ENCODE measurements around the gene TBCA.
"Not testable (repeated sequence)": the region's sequence is repeated elsewhere in the genome, so short reads cannot be mapped to it uniquely, and the experiment has no call there.

Gene TBCA

DNA sequence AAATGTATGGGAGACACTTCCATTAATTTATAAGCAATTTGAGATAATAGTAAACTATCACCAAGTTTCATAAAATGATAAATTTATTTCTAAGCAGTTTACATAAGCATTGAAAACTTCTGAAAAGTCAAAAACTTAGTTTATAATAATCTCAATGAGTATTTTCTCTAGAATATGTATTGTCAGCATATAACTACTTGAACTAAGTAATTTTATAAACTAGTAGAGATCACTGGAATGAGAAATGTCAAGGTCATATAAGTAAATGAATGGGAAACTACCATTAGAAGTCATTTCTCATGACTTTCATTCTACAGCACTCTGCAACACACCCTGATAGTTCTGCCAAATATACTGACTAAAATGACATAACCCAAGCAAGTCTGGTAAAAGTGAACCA is 3.4 kb downstream of the TBCA start:
- DNase-seq (ENCODE audit: low spot score) = no peak

DNA sequence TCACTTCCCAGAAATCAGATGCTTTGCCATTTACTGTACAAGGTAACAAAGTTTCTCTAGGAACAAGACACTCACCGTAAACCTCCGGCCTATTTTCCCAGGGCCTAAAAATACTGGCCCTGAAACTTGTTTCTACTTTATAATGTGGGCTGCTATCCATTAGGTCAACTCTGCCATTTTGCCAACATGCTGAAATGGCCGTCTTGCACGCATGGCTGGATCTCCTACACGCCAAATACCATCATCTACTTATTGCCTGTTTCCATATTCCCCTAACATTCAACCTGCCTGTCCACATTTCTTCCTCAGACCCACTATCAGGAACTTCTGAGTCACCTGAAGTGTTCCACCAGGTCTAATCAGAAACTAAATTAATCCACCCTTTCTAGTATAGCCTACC is 4.7 kb downstream of the TBCA start:
- DNase-seq (ENCODE audit: low spot score) = no peak

DNA sequence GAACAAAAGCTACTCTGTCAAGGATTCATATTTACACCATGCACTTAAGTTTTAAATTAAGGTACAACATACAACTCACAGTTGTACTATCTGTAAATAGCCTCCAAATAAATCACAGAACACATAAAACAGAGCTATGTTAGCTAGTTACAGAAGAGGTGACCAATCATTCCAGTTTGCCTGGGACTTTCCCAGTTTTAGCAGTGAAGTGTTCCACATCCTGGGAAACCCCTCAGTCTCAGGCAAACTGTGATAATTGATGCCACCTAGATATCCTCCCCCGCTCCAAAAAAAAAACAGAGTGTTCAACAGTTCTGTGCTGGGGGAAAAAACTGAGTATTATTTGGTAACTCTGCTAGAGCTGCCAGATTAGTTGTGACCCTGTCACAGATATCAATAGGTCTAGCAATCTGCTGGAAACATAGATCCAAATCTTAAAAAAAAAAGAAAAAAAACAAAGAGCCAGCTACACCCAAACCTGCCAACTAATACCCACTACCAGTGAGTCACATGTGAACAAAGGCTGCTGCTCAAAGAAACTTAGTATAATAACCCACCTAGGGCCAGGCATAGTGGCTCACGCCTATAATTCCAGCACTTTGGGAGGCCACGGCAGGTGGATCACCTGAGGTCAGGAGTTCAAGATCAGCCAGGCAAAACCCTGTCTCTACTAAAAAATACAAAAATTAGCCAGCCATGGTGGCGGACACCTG is 5.7 kb downstream of the TBCA start:
- no peak for DNase-seq (ENCODE audit: low spot score)

DNA sequence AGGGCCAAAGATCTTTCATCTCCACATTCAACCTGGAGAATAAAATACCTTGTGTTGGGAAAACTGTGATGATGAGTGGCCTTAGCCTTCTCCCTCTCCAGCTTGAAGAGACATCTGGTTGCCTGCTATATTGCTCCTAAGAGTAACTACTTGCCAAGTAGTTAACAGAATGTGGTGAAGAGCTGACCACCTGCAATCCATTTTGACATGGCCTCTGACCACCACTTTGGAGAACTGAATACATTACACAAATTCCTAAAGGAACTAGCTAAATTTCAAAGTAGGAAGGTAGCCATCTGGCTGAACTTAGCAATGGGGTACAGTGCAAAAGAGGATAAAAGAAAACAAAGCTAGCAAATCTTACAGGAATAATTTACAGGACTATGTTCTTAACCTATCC is 7.2 kb downstream of the TBCA start:
- DNase-seq (ENCODE audit: low spot score) = no peak

DNA sequence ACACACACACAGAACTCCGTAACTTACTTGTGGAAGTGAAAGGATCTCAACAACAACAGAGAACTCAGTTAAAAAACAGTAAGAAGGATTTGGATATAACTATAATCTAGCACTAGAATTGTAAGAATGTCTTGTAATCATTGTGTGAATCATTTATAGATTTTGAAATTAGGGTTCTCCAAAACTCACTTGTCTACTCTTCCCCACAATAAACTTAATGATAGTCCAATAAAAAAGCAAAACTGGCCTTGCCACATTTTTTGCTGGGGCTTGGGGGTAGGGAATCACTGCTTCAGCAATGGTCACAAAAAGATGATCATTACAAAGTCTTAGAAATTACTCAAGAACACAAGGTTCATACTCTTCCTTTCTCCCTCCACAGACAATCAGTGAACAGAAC is 8.8 kb downstream of the TBCA start:
- DNase-seq (ENCODE audit: low spot score) = no peak

DNA sequence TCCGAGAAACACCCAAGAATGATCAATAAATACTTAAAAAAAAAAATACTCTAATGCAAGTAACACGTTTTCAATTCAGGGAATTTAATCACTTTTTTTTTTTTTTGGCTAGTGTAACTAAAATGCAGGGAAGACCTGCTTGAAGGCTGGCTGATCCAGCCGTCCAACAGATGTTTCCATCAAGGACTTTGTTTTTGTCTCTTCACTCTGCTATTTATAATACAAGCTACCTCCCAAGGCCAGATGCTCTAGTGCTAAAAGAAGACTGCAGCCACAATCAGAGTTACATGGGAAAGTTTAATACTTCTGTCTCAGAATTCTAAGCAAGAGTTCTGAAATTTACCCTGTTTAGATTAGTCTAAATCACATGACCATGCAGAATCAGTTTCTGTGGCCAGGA is 14.5 kb downstream of the TBCA start:
- DNase-seq (ENCODE audit: low spot score) = no peak

DNA sequence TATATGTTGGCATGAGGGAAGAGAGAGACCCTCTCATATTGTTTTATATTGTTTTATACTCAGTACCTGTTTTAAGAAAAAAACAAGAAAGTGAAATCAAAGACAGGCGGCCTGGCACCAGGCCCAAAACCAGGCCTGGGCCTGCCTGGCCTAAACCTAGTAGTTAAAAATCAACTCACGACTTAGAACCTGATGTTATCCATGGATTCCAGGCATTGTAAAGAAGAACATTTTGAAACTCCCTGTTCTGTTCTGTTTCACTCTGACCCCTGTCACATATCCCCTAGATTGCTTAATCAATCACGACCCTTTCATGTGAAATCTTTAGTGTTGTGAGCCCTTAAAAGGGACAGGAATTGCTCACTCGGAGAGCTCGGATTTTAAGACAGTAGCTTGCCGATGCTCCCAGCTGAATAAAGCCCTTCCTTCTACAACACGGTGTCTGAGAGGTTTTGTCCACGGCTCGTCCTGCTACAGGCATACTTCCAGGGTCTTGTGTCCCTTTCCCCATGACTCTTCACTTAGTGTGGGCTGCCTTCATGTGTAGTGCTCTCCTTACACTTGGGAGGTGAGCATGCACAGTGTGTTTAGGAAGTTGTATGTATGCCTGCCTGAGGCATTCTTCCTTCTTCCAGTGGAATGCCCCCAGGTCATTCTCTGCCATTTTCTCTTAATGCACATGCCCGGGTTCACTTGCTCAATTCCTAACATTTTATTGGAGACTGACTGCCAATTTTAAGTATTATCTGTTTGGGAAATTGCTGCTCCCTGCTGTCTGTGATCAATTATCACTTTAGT is 17.8 kb downstream of the TBCA start:
- no peak for DNase-seq (ENCODE audit: low spot score)

DNA sequence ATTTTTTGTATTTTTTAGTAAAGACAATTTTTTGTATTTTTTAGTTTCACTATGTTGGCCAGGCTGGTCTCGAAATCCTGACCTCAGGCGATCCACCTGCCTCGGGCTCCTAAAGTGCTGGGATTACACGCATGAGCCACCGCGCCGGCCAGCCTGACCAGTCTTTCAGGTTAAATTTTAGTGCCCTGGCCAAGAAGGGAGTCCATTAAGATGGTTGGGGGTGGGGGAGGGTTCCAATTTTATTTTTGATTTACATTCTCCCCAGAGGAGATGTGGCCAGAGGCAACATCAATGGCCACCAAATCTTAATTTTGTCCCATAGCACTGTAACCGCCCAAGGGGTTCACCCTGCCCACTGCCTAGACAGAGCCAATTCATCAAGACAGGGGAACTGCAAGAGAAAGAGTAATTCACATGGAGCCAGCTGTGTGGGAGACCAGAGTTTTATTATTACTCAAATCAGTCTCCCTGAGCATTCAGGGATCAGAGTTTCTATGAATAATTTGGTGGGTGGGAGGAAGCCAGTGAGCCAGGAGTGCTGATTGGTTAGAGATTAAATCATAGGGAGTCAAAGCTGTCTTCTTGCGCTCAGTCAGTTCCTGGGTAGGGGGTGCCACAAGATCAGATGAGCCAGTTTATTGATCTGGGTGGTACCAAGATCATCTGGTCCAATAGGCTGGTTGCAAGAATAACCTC is 24.7 kb downstream of the TBCA start:
- DNase-seq (ENCODE audit: low spot score) = no peak

DNA sequence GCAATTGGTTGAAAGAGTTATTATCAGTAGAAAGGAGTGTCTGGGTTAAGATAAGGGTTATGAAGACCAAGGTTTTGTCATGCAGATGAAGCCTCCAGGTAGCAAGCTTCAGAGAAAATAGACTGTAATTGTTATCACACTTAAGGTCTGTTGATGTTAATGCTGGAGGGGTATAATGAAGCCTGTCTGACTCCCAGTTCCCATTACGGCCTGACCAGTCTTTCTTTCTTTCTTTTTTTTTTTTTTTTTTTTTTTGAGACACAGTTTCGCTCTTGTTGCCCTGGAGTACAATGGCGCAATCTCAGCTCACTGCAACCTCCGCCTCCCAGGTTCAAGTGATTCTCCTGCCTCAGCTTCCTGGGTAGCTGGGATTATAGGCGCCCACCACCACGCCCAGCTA is 25.2 kb downstream of the TBCA start:
- DNase-seq (ENCODE audit: low spot score) = not testable (repeated sequence)

DNA sequence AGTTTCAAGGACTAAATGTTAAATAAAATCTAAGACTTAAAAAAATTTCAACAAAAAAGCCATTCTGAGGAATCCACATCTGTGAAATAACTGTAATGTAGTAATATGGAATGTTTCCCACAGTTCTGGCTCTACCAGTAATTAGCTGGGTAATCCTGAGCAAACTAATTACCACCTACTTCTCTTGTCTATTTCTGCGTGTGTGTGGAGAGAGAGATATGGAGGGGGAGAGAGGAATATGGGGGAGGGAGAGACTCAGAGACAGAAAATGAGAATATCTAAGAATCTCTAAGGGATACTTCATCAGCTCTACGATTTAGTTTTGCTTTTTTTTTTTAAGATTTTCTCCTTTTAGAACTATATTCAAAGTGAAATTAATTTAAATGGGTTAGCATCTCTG is 28.0 kb downstream of the TBCA start:
- no peak for DNase-seq (ENCODE audit: low spot score)

DNA sequence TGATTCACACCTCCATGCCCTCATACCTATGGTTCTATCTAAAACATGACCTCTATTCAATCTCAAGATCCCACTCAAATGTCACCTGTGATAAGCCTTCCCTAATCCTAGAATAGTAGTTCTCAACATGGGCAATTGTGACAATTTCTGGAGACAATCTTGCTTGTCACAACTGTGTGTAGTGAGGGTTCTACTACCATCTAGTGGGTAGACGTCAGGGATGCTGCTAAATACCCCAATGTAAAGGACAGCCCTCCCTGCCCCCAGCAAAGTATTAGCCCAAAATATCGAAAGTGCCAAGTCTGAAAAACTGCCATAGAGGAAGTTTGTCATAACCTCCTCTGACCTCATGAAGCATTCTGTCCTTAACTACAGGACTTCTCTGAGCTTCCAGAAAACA is 32.0 kb downstream of the TBCA start:
- DNase-seq (ENCODE audit: low spot score) = no peak

DNA sequence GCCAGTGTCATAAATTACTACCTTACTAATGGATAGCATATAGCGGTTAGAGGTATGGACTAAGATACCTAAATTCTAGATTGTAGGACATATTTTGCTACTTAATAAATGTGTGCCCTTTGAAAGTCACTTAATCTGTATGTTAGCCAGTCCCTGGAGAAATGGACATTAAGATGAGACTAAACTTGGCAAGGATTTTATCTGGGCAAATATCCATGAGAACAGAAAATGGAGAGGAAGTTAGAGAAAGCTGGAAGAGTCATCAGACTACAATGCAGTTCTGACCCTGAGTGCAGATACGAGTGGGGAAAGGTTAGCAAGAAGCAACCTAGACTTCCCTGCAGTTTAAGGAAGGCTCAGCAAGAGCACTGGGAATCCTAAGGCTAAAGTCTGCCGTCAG is 33.0 kb downstream of the TBCA start:
- no peak for DNase-seq (ENCODE audit: low spot score)

DNA sequence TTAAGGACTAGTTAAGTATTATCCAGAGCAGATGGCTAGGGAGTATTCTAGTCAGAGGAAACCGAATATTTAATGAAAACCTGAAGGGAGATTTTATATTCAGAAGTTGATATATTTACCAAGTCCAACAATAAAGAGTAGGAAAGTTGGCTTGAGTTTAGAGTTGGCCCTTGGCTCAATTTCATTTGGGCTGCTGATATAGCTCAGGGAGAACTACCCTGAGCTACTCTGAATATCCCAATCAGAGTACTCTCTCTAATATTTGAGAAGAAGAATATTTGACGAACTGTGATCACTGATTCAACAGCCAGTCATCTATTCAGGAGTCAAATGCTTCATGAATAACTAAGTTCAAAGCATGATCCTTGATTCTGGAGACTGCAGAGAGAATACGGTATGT is 34.5 kb downstream of the TBCA start:
- DNase-seq (ENCODE audit: low spot score) = no peak

DNA sequence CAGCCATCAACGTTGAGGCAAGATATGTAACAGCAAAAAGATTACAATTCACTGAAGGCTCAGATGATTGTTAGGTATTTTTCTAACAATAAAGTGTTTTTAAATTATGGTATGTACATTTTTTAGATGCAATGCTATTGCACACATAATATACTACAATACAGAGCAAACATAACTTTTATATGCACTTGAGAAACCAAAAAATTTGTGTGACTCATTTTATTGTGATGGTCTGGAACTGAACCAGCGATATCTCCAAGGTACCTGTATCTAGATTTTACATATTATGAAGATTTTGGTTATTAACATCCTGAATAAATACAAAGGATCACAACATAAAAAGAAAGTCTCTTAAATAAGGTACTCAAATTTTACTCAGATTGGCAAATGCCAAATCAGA is 41.3 kb downstream of the TBCA start:
- DNase-seq (ENCODE audit: low spot score) = no peak

DNA sequence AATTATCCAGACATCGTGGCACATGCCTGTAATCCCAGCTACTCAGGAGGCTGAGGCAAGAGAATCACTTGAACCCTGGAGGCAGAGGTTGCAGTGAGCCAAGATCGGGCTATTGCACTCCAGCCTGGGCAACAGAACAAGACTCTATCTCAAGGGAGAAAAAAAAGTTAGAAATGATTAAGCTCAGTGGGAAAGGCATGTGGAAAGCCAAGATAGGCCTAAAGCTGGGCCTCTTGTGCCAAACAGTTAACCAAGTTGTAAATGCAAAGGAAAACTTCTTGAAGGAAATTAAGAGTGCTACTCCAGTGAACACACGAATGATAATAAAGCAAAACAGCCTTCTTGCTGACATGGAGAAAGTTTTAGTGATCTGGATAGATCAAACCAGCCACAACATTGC is 43.0 kb downstream of the TBCA start:
- no peak for DNase-seq (ENCODE audit: low spot score)

DNA sequence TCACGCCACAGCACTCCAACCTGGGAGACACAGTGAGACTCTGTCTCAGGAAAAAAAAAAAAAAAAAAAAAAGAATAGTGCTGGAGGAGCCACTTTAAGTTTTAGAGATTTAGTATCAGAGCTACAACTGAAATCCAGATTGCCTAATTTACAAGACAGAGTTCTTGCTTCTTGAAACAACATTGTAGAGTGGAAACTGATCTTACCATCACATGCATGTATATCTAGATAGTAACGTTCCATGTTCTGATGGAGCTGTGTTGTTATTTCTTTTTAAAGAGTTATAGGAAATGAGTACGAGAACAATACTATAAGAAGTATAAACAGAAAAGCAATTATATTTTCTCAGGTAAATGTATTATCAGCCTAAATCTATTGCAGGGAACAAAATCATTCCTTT is 48.9 kb downstream of the TBCA start:
- DNase-seq (ENCODE audit: low spot score) = no peak

DNA sequence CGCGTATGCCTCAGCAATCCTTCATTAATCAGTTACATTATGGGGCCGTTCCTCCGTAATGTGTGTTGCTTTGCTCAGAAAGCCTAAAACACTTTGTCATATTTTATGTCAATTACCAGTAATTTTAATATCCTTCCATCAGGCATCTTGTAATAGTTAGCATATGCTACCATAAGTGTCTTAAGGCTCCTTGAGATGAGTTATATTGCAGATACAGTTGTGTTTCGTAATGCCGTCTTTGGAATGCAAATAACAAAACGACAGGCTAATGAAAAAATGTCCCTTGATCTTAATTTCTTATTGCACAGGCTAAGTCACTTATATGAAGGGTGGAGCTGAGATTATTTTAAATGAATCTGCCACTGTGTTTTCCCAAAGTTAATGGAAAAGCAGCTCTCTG is 50.5 kb downstream of the TBCA start:
- DNase-seq (ENCODE audit: low spot score) = no peak

DNA sequence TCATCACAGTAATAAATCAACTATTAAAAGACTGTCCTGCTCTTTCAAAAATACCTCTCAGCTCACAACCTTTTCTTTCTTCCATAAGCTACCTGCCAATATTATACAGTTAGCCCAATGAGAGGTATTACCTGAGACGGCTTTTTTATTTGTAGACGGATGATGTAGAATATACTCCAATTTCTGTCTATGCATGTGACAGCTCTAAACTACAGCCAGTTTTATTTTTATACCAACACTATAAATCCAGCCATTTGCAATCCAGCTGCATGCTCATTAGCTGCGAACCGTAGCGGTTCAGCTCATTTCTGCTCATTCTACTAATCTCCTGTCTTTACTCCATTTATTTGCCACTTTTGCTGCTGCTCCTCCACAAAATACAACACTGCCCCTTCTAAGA is 51.2 kb downstream of the TBCA start:
- no peak for DNase-seq (ENCODE audit: low spot score)

DNA sequence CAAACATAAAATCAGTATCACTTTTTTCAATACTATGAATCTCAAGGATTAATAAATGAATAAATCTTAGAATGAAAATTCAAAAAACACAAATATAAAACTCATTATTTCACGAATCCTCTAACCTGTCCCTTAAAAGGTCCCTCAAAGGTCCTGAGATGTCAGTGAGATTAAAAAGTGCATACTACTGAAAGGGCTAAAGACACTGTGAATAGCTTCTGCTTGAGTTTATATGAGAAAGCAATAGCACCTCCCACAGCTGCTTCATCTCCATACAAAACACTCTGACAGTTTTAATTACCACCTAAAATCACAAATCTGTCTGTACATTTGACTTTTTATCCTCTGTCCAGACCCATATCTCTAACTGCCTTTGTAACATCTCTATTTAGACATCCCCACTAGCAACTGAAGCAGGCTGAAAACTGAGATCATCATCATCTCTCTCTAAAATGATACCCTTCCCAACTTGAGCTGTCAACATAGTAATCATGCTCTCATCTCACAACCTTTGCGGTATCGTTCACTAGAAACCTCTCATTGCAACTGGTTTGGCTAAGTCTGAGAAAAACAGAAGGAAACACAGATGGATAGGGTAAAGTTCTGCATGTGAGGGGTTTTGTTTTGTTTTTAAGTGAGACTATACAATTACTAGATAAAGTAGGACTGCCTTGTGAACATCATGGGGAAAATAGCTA is 56.3 kb downstream of the TBCA start:
- DNase-seq (ENCODE audit: low spot score) = no peak

DNA sequence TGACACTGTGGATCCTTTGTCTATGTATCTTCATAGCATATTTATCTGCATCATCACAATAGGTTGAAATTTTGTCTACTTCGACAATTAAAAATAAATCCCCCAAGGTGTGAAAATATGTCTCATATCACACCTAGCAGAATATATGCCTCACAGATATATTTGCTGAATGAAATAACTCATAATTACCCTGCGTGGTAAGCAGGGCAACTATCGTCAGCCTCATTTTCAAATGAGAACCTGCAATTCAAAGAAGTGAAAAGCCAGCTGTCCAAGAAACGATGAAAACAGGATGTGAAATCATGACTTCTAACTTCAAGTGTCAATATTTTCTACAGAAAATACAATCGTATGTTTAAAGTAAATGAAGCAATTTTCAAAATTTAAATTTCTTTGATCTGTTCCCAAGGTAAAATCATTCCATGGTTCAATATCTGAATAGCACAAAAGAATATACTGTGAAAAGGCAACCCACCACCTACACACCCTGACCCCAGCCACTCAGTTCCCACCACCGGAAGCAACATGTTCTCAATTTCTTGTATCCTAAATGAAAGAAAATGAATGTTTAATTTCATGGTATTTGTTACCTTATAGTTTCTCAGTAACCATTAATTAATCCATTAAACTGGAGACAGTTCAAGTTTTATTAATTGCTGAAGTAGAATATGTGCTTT is 57.1 kb downstream of the TBCA start:
- DNase-seq (ENCODE audit: low spot score) = no peak

DNA sequence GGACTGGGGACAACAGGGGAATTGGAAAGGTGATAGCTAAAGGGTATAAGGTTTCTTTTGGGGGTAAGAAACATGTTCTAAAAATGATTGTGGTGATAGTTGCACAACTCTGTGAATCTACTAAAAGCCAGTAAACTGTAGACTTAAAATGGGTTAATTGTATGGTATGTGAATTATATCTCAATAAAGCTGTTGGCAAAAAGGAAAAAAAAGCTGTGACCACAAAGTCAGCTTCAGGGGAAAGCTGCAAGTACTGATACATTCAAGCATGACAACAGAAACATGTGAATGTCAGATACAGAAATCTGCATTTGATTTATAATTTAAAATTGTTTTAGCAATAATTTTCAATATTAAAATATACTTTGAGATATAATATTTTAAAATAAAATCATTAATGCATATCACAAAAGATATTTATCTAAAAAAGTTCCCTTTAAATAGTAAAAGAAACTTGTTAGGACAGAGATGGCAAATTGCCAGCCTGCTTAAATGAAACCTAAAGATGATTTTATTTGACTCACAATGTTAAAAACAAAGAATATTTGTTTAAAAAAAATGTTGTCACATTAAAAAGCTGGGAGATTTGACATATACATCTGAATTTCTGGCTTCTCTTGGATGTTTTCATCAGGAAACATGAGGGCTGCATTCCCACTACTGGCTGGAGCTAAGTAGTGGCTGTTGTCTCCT is 66.0 kb downstream of the TBCA start:
- no peak for DNase-seq (ENCODE audit: low spot score)

Data from iPS-NIHi11 (cell line).